HAP-1 (cell line): ENCODE measurements around the gene TMEM63C.
A peak's percentile ranks its signal among the peaks of the same experiment; 100 is the strongest.

Experiments used
- DNase-seq, 2 experiments: peaks; one replicate each; pipeline ENCODE4 v3.0.0-alpha.2; 2016 to 2020; ENCODE audit warnings: low spot score in 2 of 2
- H3K27me3 ChIP-seq: fragments of 250-450 bp; sonication (Bioruptor Pico); 2 replicates; pipeline ENCODE4 v1.5.1; 2020; ENCODE audit warnings: low read depth, mild to moderate bottlenecking, moderate library complexity
- H3K36me3 ChIP-seq: fragments of 250-450 bp; sonication (Bioruptor Pico); replicated peaks from 2 replicates; pipeline ENCODE4 v1.5.1; 2020; ENCODE audit warnings: mild to moderate bottlenecking
- H3K4me1 ChIP-seq: fragments of 250-450 bp; sonication (Bioruptor Pico); 2 replicates; pipeline ENCODE4 v1.5.1; 2020; ENCODE audit warnings: mild to moderate bottlenecking
- H3K4me3 ChIP-seq: fragments of 250-450 bp; sonication (Bioruptor Pico); 2 replicates; pipeline ENCODE4 v1.5.1; 2020; ENCODE audit warnings: mild to moderate bottlenecking, moderate library complexity
- H3K9me3 ChIP-seq: fragments of 250-450 bp; sonication (Bioruptor Pico); 2 replicates; pipeline ENCODE4 v1.5.1; 2020; ENCODE audit warnings: mild to moderate bottlenecking, moderate library complexity
- in situ Hi-C: fragments of 300-500 bp; cut with MboI; formaldehyde crosslinking; loops from 3 replicates; pipeline ENCODE4 v1.14.3; 2020; ENCODE audit warnings: low sequenced_read_pairs, inconsistent platforms, mixed read lengths

The TMEM63C gene

GRCh38 chr14:77284066-77284465, 102.5 kb downstream of the TMEM63C start:
- Histone ChIP-seq H3K36me3 (peaks cover 18% of the 10 kb centered on the region), H3K9me3 (no peaks in the 10 kb centered on the region), H3K27me3 (no peaks in the 10 kb centered on the region), H3K4me3 (no peak overlapping the region), H3K4me1 (no peaks in the 10 kb centered on the region)
- no peak for DNase-seq
- in situ Hi-C loops: no loop called here

- Histone ChIP-seq H3K4me3 (no peak overlapping the region), H3K4me1 (no peaks in the 10 kb centered on the region), H3K36me3 (peaks cover 18% of the 10 kb centered on the region), H3K27me3 (no peaks in the 10 kb centered on the region), H3K9me3 (no peaks in the 10 kb centered on the region)
- in situ Hi-C loops: no loop called here
- DNase-seq: no peak
Observed at GRCh38 chr14:77284466-77284865, 102.9 kb downstream of the TMEM63C start.

- in situ Hi-C loops: no loop called here
- Histone ChIP-seq H3K36me3 (peaks cover 18% of the 10 kb centered on the region), H3K4me1 (no peaks in the 10 kb centered on the region), H3K9me3 (no peaks in the 10 kb centered on the region), H3K4me3 (no peak overlapping the region), H3K27me3 (no peaks in the 10 kb centered on the region)
- DNase-seq: no peak
Observed at GRCh38 chr14:77286576-77286975, 105.0 kb downstream of the TMEM63C start.

- Histone ChIP-seq H3K4me1 (no peaks in the 10 kb centered on the region), H3K9me3 (no peaks in the 10 kb centered on the region), H3K4me3 (no peak overlapping the region), H3K36me3 (no peaks in the 10 kb centered on the region; the same call in 1 of the 2 replicates), H3K27me3 (no peaks in the 10 kb centered on the region)
- no peak for DNase-seq
- in situ Hi-C loops: no loop called here
Observed at GRCh38 chr14:77290705-77291104, 109.1 kb downstream of the TMEM63C start.

- Histone ChIP-seq H3K27me3 (no peaks in the 10 kb centered on the region), H3K36me3 (no peaks in the 10 kb centered on the region; the same call in 1 of the 2 replicates), H3K4me3 (no peak overlapping the region), H3K4me1 (no peaks in the 10 kb centered on the region), H3K9me3 (no peaks in the 10 kb centered on the region)
- DNase-seq: no peak
- in situ Hi-C loops: no loop called here
Observed at GRCh38 chr14:77296155-77296554, 114.6 kb downstream of the TMEM63C start.

GRCh38 chr14:77296906-77297305, 115.3 kb downstream of the TMEM63C start:
- in situ Hi-C loops: no loop called here
- H3K4me3 ChIP-seq: no peak overlapping the region
- H3K36me3 ChIP-seq: no peaks in the 10 kb centered on the region; the same call in 1 of the 2 replicates
- no peaks in the 10 kb centered on the region for H3K9me3 ChIP-seq
- no peaks in the 10 kb centered on the region for H3K4me1 ChIP-seq
- no peak for DNase-seq
- H3K27me3 ChIP-seq: no peaks in the 10 kb centered on the region

- in situ Hi-C loops: no loop called here
- H3K27me3 ChIP-seq: no peaks in the 10 kb centered on the region
- H3K4me3 ChIP-seq: no peak overlapping the region
- peaks cover 11% of the 10 kb centered on the region for H3K4me1 ChIP-seq
- no peaks in the 10 kb centered on the region for H3K9me3 ChIP-seq
- no peak for DNase-seq
- H3K36me3 ChIP-seq: no peaks in the 10 kb centered on the region; the same call in 1 of the 2 replicates
Observed at GRCh38 chr14:77299771-77300170, 118.2 kb downstream of the TMEM63C start.

- peak; percentile 50 to 83 for DNase-seq
- no peak overlapping the region for H3K4me3 ChIP-seq
- peaks cover 11% of the 10 kb centered on the region for H3K4me1 ChIP-seq
- no peaks in the 10 kb centered on the region for H3K9me3 ChIP-seq
- no peaks in the 10 kb centered on the region for H3K27me3 ChIP-seq
- in situ Hi-C loops: no loop called here
- H3K36me3 ChIP-seq: no peaks in the 10 kb centered on the region
Observed at GRCh38 chr14:77301103-77301502, 119.5 kb downstream of the TMEM63C start.

- no peaks in the 10 kb centered on the region for H3K27me3 ChIP-seq
- in situ Hi-C loops: no loop called here
- no peak for DNase-seq
Observed at GRCh38 chr14:77302926-77303325, 121.3 kb downstream of the TMEM63C start.

GRCh38 chr14:77303417-77304156, 122.0 kb downstream of the TMEM63C start:
- H3K27me3 ChIP-seq: no peaks in the 10 kb centered on the region
- peaks cover 11% of the 10 kb centered on the region for H3K4me1 ChIP-seq
- DNase-seq: peak; percentile 53 to 75
- H3K36me3 ChIP-seq: peaks cover under 1% of the 10 kb centered on the region; the same call in 1 of the 2 replicates
- no peak overlapping the region for H3K4me3 ChIP-seq
- H3K9me3 ChIP-seq: no peaks in the 10 kb centered on the region
- in situ Hi-C loops: no loop called here

More at GRCh38 chr14:77302926-77303325, 121.3 kb downstream of the TMEM63C start:
- peaks cover 11% of the 10 kb centered on the region for H3K4me1 ChIP-seq
- no peaks in the 10 kb centered on the region for H3K9me3 ChIP-seq
- H3K36me3 ChIP-seq: no peaks in the 10 kb centered on the region
- H3K4me3 ChIP-seq: no peak overlapping the region

- no peaks in the 10 kb centered on the region for H3K9me3 ChIP-seq
- no peak for DNase-seq
- no peak overlapping the region for H3K4me3 ChIP-seq
- in situ Hi-C loops: no loop called here
- H3K27me3 ChIP-seq: no peaks in the 10 kb centered on the region
- peaks cover 5% of the 10 kb centered on the region for H3K36me3 ChIP-seq
- H3K4me1 ChIP-seq: peaks cover 11% of the 10 kb centered on the region
Observed at GRCh38 chr14:77305696-77306095, 124.1 kb downstream of the TMEM63C start.

- Histone ChIP-seq H3K4me3 (no peak overlapping the region), H3K36me3 (peaks cover 5% of the 10 kb centered on the region), H3K27me3 (no peaks in the 10 kb centered on the region), H3K9me3 (no peaks in the 10 kb centered on the region), H3K4me1 (peaks cover 11% of the 10 kb centered on the region)
- in situ Hi-C loops: no loop called here
- no peak for DNase-seq
Observed at GRCh38 chr14:77306416-77306815, 124.8 kb downstream of the TMEM63C start.

GRCh38 chr14:77306851-77307496, 125.4 kb downstream of the TMEM63C start:
- Histone ChIP-seq H3K4me1 (peaks cover 11% of the 10 kb centered on the region), H3K27me3 (no peaks in the 10 kb centered on the region), H3K4me3 (no peak overlapping the region), H3K36me3 (peaks cover 5% of the 10 kb centered on the region), H3K9me3 (no peaks in the 10 kb centered on the region)
- no peak for DNase-seq
- in situ Hi-C loops: no loop called here
